Hematopoietic multipotent progenitor cell treated with erythropoietin and hydrocortisone succinate and interleukin-3 and kit ligand, for 17 days (in vitro differentiated cells): ENCODE data around the gene TSPAN7.

Experiments used
- DNase-seq: peaks from one replicate; pipeline ENCODE4 v3.0.0-alpha.2; 2015; ENCODE audit warnings: low spot score

TSPAN7 gene

DNA sequence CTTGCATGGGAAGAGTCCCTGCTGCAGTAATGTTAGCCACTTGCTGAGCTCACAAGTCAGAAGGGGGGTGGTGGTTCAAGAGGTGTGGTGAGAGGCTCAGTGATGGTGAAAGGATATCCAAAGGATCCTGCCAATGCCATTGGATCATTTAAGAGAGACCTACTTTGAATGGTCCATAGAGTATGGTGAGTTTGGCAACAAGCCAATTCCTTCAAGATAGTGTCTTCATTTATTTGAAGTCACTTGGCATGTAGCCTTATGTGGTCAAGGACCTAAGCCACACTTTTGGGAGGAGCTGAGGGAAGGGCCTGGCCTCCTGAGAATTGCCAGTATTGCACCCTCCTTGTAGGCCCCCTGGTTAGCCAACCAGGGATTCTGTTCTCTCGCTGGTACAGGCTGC is 87.9 kb downstream of the TSPAN7 start:
- DNase-seq: peak; percentile 76

DNA sequence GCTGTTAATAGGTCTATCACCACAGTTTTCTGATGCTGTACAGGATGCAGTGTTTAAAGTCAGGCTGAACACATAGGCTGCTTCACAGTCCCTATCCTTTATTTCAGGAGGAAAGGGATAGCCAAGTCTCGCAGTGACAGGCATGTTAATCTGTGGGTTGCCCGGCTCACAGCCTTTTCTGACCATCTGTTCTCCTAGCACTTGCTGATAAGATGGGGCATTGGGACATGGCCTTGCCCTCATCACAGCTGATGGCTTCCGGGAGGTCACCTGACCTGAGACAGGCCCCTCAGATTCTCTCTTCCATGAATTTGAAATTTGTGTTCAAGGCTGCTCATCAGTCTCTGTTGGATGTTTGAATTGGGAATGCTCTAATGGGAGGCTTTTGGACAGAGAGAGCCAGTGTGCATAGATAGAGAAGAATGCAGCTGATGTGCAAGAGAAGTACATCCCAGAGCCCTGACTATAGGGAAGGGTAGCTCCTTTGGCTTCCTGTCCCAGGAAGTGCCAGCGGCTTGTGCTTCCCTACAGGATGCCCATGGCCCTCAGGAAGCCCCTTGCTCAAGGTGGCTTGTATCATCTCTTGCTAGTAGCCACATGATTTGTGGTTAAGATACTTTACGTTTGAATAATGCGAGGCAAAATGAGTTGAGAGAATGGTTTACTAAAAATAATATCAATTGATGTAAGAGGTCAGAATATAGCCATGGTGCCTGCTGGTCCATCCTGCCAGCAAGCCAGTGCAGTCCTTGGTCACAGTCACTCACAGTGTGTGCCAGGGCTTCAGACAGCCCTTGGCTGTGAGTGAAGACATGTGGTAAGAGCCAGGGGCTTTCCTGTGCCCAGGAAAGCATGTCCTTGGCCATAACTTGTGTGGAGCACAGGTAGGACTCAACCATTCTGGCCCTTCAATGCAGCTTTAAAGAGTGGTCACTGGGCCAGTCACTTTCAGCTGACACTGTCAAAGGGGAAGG is 88.6 kb downstream of the TSPAN7 start:
- peak; percentile 74 for DNase-seq

DNA sequence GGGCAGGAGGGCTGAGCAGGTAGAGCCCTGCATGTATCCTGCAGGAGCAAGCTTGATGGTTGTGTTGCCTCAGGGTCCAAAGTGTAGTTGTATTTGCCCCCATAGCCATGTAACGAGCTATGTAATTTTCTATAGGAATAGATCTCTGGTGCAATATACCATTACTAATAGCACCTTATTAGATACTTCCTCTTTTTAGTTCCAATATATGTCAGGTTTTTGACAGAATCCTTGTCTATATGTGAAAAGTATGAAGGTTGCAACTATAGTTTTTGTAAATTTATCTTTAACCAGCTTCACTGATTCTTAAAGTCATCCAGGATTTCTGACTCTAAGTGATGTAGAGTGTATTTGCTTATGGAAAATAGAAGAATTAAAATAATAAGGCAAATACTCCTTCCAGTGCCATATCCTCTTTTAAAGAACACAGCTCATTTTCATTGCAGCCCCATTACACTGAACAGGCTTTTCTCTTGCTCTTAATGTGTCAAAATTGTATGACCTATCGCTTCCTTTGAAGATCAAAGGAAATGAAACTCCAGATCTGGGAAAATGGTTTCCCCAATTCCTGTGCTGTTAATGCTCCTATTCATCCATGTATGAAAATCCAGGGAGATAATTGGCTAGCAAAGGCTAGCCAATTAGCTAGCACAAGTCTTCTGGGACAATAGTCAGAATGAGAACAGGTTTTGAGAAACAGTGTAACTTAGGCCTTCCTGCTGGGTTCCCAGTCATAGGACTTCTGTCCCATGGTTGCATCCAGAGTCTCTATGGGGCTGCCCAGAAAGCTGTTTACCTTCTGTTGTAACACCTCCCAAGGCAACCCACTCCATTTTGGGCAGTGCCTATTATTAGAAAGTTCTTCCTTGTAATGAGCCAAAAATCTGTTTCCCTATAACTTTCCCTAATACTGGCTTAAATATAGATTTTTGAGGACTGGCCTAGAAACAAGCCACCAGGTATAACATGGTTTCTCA is 90.6 kb downstream of the TSPAN7 start:
- DNase-seq: peak; percentile 49

DNA sequence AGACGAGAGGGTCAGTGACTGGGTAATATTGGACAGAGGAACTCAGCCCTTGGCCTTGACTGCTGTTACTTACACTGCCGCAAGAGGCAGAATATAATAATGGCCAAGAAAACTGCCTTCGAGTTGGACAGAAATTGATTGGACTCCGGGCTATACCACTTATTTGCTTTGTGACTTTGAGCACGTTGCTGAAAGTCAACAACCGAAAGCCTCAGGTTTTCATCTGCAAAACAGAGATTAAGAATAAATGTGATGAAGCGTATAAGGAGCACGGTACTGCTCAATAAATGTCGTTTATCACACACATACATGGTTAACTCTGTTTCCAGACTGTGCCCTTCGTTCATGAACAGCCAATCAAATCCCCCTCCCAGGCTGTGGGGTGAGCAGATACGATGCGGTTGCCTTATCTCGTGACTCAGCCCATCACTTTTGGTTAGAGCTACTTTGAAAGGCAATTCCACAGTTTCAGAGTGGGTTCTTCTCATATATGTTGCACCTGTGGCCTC is 91.6 kb downstream of the TSPAN7 start:
- DNase-seq: peak; percentile 88

DNA sequence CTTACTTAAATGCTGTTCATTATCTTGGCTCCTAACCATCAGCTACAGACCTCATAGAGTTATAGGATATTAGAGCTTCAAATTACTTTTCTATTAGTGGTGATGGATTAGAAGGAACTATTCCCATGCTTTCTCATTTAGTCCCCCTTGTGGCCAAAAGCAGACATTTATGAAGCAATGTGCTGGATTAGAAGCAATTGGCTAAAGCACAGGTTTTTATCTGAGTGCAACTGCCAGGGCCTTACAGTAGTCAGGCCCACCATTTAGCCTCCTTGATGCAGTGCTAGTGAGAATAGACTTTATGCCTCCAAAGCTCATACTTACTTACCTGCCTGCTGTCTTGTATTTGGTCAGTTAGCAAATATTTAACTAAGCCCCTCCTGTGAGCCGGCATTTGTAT is 93.0 kb downstream of the TSPAN7 start:
- DNase-seq: peak; percentile 82

DNA sequence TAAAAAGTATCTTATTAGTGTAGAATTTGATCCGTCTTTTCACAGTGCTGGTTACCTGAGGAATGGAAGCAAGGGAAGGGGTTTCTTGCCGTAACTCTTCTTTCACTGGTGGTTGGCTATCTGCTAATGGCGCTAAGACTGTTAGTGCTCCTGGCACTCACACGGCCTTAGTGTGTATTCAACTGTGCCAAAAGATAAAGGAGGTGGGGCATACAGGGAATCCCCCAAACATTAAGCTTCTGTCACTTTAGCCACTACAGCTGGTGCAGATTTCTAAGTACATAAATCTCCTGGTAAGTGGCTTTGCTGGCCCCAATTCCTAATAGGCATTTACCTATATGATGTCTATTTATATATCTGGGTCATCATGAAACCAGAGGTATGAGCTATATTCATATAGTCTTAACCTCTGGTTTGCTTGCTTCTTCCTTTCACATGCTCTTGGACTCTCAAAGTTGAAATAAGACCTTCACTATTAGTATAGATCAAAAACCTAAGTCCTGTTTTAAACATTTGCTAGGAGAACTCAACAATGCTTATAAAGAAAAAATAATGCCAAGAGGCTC is 95.1 kb downstream of the TSPAN7 start:
- DNase-seq: peak; percentile 81

DNA sequence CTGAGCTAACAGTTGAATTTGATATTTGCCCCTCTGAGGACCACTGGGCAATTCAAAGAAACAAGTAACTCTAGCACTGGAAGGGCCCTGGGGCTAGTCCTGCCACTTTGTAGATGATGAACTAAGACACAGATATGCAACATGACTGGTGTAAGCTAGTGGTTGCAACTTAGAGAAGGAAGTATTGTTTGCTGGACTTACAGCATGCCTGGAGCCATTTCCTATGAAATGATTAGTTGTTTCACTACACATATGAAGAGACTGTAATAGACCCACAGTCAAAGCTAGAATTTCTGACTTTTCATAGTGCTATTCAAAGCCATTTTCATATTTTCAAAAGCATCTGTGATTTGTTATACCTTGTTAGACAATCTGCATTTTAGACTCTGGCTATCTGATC is 96.2 kb downstream of the TSPAN7 start:
- DNase-seq: no peak

DNA sequence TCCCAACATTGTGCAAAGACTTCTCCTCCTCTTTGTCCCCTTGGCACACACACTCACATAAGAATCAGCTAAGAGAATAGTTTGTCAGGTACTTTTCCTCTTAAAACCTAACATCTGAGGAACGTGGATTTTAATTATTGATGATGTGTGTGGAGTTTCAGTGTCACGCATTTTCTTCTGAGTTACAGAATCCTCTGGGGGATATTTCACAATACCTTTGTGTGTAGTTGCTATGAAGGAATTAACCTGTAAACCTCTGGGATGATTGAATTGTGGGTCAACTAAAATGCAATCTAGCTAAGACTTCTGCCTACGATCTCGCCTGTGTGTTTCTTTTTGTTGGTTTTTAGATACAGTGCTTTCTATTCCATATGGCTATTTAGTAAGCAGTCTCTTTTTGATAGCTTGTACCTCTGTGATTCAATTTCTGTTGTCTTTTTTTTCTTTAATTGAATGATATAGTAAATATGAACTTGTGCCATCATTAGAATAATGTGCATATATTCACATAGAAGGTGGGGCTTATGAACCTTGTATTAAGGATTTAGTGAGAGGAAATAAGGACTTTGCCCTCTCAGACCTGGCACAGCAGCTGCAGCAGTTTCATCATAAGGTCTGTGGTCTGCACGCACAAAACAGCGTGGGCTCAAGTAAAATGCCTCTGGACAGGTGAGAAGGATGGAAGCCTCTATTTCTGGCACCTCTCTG is 99.2 kb downstream of the TSPAN7 start:
- DNase-seq: peak; percentile 19

DNA sequence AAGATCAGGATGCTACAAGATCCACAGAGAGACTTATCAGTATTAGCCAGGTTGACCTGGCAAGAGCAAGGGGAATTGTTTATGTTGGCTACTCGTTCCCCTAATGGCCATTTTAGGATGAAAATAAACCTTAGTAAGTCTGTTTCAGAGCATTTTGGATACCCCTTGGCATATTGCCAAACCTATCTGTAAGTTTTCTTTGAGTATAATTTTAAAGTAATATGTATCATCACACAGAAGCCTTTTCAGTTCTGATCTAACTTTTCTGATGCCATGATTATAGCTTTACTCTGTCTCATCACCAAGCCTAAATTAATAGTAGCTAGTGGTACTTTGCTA is 99.7 kb downstream of the TSPAN7 start:
- DNase-seq: peak; percentile 53

DNA sequence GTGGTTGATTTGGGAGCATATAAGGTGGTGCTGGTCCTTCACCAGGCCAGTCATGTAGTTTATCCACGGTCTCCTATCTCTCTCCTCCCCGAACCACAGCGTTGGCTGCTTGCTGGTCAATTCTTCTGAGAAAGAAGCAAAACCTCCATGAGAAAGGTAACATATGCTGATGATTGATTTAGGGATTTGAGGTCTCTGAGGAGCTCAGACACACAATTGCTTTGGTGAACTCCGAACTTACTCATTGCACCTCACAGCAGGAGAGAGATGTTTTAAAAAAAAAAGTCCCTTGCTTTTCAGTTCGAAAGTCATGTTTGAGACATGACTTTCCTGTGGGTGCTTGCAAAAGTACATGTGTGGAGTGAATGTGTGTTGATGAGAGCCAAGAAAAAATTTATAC is 100.2 kb downstream of the TSPAN7 start:
- DNase-seq: peak; percentile 10

DNA sequence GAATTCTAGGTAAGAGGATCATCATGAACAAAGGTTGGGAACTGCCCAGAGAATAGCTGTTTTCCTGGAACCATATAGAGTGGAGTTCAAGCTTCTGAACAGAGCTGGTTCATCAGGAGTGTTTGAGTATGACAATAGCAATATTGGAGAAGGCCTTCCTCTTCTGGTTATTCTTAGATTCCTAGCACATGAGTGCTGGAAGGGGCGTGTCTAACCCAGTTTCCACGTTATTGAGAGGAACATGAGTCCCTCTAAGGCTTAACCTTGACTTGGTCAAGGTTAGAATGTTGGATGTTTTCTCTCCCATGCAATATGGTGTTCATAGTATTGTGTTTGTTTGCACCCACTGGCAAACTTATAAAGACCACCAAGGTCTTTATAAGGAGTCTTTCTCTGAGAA is 101.3 kb downstream of the TSPAN7 start:
- DNase-seq: no peak

DNA sequence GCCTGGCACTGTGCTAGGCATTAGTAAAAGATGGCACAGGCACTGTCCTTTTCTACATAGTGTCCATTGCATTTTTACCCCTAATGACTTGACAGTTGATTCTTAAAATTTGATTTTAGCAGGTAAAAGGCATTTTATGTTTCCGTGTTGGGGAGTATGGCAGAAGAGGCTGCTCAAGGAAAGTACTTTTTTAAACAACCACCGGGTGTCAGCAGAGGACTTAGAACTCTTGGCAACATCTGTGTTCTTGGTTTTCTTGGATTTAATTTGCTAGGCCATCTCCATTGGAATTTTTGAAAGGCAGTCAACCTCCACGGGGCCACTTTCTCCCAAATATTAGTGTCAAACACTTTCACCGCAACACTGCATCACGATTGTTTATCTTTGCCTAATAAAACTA is 102.9 kb downstream of the TSPAN7 start:
- DNase-seq: peak; percentile 71

DNA sequence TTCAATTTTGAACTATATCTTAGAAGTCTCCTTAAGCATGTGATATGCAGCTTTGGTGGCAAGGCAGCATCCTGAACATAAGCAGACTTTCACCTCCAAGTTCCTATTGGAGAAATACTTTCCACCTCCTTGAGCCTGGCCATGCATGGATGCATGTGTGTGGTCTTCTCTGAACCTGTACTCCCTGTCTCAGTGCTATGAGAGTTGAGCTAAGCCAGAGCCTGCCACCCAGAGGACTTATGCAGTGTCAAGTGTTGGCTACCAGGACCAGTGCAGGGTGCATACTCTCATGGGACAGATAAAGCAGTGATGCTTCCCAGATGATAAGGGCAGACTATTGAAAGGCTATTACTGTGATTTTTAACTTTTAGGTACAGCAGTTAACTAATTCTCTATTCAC is 105.6 kb downstream of the TSPAN7 start:
- no peak for DNase-seq

DNA sequence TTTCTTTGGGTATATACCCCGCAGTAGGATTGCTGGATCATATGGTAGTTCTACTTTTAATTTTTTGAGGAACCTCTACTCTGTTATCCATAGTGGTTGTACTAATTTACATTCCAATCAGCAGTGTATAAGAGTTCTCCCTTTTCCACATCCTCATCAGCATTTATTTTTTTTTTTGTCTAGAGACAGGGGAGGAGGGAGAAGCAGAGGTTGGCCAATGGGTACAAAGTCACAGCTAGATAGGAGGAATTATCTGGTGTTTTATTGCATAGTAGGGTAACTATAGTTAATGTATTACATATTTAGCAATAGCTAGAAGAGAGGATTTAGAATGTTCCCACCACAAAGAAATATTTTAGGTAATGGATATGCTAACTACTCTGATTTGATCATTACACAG is 107.4 kb downstream of the TSPAN7 start:
- no peak for DNase-seq

DNA sequence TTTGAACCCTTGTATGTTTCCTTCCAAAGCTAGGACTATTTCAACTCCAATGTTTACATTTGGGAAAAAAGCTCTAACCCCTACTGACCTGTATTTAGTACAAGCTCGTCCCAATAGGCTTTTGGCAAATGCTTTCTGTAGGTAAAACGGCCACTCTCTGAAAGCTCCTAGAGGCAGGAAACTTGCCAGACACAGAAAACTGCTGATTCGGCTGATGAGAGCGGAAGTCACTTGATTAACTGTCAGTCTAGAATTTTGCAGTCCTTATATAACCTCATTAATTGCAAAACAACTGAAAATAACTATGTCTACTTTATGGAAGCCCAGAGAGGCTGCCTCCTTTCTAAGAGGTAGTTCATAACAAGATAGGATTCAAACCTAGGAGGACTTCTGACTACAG is 108.1 kb downstream of the TSPAN7 start:
- no peak for DNase-seq

DNA sequence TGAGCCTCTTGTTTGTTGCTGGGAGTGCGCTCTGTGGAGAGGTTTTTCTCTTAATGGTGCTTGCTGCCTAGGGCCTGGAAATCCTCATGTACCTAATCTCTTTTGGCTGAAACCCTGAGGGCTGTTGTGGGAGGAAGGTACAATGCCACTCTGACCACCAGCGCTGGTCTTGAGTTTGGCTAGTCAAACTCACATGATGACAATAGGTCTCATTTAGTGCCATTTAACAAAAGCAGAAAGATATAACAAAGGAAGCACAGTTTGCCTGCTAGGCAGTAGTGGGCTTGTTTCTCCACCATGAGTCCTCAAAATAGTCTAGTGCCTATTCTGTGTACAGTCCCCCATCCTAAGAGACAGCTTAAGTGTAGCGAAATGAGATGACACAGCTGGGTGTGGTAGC is 111.3 kb downstream of the TSPAN7 start:
- no peak for DNase-seq

DNA sequence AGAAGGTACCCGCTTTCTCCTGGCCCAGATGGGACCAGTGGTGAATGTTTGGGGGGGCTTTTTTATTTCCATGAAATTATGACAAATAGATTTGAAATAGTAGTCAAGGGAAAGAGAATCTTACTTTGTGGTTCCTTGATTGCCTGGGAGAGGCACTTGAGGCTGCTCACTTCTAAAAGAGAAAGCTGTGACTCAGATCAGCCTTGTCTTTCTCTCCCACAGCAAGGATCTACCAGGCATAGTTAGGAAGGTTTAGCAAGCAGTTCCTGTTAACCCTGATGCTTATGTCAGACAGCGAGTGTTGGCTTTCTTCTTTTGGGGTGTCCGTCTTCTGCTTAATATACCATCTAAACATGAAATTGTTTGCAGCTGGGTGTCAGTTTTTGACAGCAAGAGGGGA is 114.5 kb downstream of the TSPAN7 start:
- no peak for DNase-seq

DNA sequence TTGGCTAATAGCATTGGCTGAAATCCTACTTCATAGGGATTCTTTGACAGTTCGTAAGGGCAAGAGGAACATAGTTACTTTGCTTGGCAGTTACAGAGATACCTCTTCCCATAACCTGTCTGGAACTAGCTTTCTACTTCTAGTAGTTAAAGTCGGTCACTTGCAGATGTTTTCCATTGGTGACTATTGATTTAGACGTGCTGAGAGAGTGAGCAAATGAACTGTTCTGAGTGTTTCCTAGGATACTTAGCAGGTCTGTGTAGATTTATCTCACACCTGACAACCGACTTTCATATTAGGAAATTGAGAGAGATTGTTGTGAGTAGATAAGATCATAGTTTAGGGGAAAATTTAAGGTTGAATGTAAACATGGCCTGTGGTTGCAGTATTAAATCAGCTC is 116.8 kb downstream of the TSPAN7 start:
- DNase-seq: no peak

DNA sequence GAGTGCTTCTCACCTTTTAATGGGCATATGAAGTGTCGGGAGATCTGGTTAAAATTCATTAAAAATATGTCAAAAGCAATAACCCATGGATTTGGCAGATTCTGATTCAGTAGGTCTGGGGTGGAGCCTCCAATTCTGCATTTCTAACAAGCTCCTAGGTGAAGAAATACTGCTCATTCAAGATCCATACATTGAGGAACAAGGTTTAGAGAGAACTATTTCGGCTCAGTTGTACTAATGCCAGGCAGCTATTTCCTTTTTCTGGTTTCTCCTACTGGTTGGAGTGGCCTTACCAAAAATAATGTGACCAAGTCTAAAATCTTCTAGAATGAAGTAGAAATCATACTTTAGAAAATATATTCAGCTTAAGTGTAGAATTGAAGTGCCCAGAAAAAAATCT is 117.5 kb downstream of the TSPAN7 start:
- no peak for DNase-seq

DNA sequence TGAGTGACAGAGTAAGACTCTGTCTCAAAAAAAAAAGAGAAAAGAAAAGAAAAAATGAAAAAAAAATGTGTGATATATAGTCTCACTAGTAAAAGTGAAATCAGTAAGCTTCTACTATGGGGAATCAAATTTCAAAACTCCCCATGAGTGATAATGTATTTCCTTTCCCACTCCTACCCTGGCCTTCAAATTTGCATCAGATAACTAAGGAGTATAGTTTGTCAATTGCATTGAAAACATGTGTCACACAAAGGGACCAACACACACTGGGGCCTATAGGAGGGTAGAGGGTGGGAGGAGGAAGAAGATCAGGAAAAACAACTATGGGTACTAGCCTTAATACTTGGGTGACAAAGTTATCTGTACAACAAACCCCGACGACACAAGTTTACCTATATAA is 118.4 kb downstream of the TSPAN7 start:
- no peak for DNase-seq

DNA sequence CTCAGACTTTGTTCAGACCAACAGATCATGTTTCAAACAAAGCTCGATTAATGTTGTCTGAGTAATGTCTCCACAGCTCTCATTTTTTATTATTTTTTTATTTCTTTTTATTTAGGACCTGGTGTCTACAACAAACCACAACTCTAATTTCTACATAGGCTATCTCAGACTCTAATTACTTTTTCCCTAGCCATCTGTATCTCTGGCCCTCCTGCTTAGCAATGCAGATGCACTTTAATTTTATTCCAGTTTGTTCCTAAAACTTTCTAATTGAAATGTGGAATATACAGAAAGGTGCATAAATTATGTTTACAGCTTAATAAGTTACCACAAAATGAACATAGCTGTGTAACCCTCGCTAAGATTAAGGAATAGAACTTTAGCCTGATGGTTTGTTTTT is 120.8 kb downstream of the TSPAN7 start:
- no peak for DNase-seq

DNA sequence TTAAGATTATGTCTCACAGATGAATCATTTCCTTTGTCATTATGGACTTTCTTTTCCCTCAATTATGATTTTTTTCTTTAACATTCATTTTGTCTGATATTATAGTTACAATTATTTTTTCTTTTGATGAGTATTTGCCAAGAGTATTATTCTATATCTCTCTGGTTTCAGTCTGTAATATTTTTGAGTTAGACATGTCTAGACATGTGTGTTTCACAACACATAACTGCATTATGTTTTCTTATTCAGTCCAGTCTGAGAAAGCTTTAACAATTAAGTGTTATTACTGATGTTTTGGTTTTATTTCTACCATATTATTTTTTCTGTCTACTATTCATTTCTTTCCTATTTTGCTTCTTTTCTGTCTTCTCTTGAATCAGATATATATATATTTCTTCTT is 131.6 kb downstream of the TSPAN7 start:
- DNase-seq: no peak
